GM12874 (cell line): ENCODE measurements around the gene NFIC.

Source experiments
- CTCF ChIP-seq: IDR thresholded peaks from 2 replicates; pipeline ENCODE4 v1.5.1; 2011; ENCODE audit warnings: low read depth, mild to moderate bottlenecking, control low read depth, low read length, moderate library complexity; ENCODE audit not compliant: insufficient read depth

Gene NFIC

GRCh38 chr19:3404324-3405260 is 38.2 kb downstream of the NFIC start:
- no peak for TF ChIP-seq CTCF

GRCh38 chr19:3405261-3405653 is 38.9 kb downstream of the NFIC start:
- no peak for TF ChIP-seq CTCF

DNA sequence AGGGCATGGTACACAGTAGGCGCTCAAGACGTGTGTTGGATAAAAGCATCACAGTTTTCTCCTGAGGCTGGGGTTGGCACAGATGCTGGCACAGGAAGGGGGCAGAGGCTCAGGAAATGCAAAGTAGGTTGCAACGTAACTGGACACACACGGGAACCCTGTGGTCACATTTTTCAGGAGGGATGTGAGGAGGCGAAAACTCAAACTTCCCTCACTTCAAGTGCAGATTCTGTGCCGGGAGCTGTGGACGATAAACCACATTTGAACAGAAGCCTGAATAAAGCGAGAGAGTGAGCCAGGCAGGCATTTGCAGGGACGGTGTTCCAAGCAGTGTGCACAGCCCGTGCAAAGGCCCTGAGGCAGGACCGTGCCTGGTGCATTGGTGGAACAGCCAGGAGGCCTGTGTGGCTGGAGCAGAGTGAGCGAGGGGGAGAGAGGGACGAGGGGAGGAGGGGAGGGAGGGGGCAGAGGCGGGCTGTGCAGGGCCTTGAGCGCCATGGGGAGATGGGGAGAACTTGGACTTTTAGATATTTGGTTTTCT is 40.3 kb downstream of the NFIC start:
- TF ChIP-seq CTCF: no peak

DNA sequence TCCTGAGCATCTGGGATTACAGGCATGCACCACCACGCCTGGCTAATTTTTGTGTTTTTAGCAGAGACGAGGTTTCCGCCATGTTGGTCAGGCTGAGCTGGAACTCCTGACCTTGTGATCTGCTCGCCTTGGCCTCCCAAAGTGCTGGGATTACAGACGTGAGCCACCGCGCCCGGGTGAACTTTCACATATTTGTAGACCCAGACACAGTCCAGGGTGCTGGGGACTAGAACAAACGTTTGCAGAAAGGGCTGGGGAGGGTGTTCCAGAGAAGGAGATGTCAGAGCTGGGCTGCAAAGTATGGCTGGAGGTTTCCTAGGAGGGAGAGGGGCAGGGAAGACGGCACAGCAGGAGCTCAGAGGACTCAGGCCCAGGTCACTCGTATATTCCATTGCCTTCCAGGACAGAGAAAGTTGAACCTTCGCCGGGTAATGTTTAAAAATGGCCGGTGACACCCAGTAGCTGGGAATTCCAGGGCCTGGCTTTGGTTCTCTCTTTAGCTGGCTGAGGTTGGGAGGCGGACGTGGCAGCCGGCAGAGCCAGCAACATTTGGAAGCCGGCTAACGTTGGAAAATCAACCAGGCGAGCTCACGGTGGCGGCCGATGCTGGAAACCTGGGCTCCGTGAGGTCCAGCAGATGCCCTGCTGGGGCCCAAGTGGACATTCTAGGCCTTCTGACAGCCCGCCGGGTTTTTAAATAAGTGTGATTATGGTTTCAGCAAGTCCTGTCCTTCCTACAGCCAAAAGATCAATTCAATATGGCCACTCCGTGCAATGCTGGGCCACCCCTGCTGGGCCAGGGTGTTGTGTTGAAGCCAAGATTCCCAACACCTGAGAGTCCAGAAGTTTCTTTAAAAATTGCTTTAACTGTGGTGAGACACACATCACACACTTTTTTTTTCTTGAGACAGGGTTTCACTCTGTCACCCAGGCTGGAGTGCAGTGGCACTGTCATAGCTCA is 41.5 kb downstream of the NFIC start:
- TF ChIP-seq CTCF: no peak

DNA sequence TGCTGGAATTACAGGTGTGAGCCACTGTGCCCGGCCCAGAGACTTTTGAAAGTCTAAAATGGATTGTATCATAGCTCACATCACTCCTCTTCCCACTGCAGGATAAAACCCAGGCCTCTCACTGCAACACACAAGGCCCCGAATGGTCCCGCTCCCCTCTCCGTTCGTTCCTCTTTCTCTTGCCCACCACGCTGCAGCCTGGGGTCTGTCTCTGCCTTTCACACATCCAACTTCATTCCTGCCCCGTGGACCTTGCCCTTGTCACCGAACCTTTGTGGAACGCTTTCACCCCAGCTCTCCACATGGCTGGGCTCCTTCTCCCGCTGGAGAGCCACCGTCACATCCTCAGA is 42.6 kb downstream of the NFIC start:
- TF ChIP-seq CTCF: no peak

GRCh38 chr19:3409346-3410064 is 43.1 kb downstream of the NFIC start:
- no peak for TF ChIP-seq CTCF

- no peak for TF ChIP-seq CTCF
Observed at GRCh38 chr19:3411636-3412035, 45.3 kb downstream of the NFIC start.
